ENCODE measurements around the gene AHCYL1.

- TF ChIP-seq CTCF (IDR thresholded peaks at IDR 0.05) (no peak), EP300 (IDR thresholded peaks at IDR 0.05) (no peak), POLR2A (IDR thresholded peaks at IDR 0.05) (no peak), POLR2AphosphoS5 (IDR thresholded peaks at IDR 0.05) (no peak)
Observed at GRCh38 chr1:110070282-110070669, 85.7 kb downstream of the AHCYL1 start.
